Mucosa of descending colon (tissue), 3 donors: ENCODE results near the gene TBXAS1. TPM values are rescaled to one million over a fixed set of nuclear protein-coding genes. Genes with fewer than 3 reads are reported as not detected.

Experiments
- ATAC-seq: fragments of 200-7000 bp; cut with Tn5 transposase; one replicate; pipeline ENCODE4 v1.9.1; 2020; ENCODE audit warnings: mild to moderate bottlenecking, moderate library complexity
- DNase-seq, 3 donors: peaks; one replicate each; pipeline ENCODE4 v3.0.0-alpha.2; 2020
- H3K36me3 ChIP-seq: fragments of 200-600 bp; one replicate; pipeline ENCODE4 v1.8.0; 2021; ENCODE audit warnings: low read depth, mild to moderate bottlenecking
- H3K4me1 ChIP-seq: fragments of 200-600 bp; one replicate; pipeline ENCODE4 v1.8.0; 2021; ENCODE audit warnings: low read depth, mild to moderate bottlenecking
- H3K4me3 ChIP-seq: fragments of 200-600 bp; one replicate; pipeline ENCODE4 v1.8.0; 2021; ENCODE audit warnings: mild to moderate bottlenecking
- H3K9me3 ChIP-seq: fragments of 200-600 bp; one replicate; pipeline ENCODE4 v1.8.0; 2021; ENCODE audit warnings: mild to moderate bottlenecking
- CTCF ChIP-seq: fragments of 200-600 bp; IDR thresholded peaks from one replicate; pipeline ENCODE4 v1.8.0; 2022; ENCODE audit warnings: antibody characterized with exemption, mild to moderate bottlenecking
- intact Hi-C, 2 donors: fragments of 100-400 bp; cut with DNase I in 1 of 2; cut with micrococcal nuclease in 1 of 2; formaldehyde crosslinking; loops; one replicate each; pipeline versions ENCODE4 v1.11.0 to v1.11.1; 2022; cut with DNase I, micrococcal nuclease
- total RNA-seq, 3 donors: library from RNA; stranded (reverse); fragmentation: NEBNext Ultra II Directional in 2 of 3; extraction: Animal tissue kit (Norgen Biotek cat#: 25700) in 2 of 3; gene quantifications; one replicate each; pipeline versions ENCODE4 v1.2.1 to v1.2.4, GENCODE V29; 2021 to 2023
- donor health status: DM: no; HTN: no; CAD: no; lungs with moderate emphysema.
- donor health status: DM: no; HTN: no; CAD: no.
- donor health status: DM: no; HTN: yes; CAD: no.

The TBXAS1 gene
- total RNA-seq, 3 donors from 2014 or later, result 9.4 to 15.6 (median 9.7) TPM

- Histone ChIP-seq H3K36me3 (no peaks in the 10 kb centered on the region), H3K9me3 (no peaks in the 10 kb centered on the region), H3K4me3 (no peak overlapping the region), H3K4me1 (no peaks in the 10 kb centered on the region)
- no peak for DNase-seq
- TF ChIP-seq CTCF, result no peak
- intact Hi-C loops, result loop anchor here in 1 of 2 donors (10.0 kb wide), 1 partner anchor 499 kb away; no protein-coding TSS in a partner anchor
- no peak for ATAC-seq
These were observed 164.5 kb downstream of the TBXAS1 start for GRCh38 chr7:139993592-139993991.

- H3K9me3 ChIP-seq, result no peaks in the 10 kb centered on the region
- no peaks in the 10 kb centered on the region for H3K4me1 ChIP-seq
- no peak for ATAC-seq
- no peak for DNase-seq
- intact Hi-C loops, result loop anchor here in 1 of 2 donors (10.0 kb wide), 1 partner anchor 500 kb away; no protein-coding TSS in a partner anchor
- H3K36me3 ChIP-seq, result no peaks in the 10 kb centered on the region
- no peak overlapping the region for H3K4me3 ChIP-seq
- TF ChIP-seq CTCF, result no peak
These were observed 165.3 kb downstream of the TBXAS1 start for GRCh38 chr7:139994356-139994755.

- Histone ChIP-seq H3K36me3 (no peaks in the 10 kb centered on the region), H3K4me3 (no peak overlapping the region), H3K9me3 (no peaks in the 10 kb centered on the region), H3K4me1 (no peaks in the 10 kb centered on the region)
- intact Hi-C loops, result loop anchor here in 1 of 2 donors (10.0 kb wide), 1 partner anchor 500 kb away; no protein-coding TSS in a partner anchor
- ATAC-seq (peak; percentile 10), DNase-seq (no peak)
- TF ChIP-seq CTCF, result no peak
These were observed 166.2 kb downstream of the TBXAS1 start for GRCh38 chr7:139995017-139995915.

- intact Hi-C loops, result loop anchor here in 1 of 2 donors (10.0 kb wide), 1 partner anchor 504 kb away; no protein-coding TSS in a partner anchor
- Histone ChIP-seq H3K36me3 (no peaks in the 10 kb centered on the region), H3K4me3 (no peak overlapping the region), H3K4me1 (no peaks in the 10 kb centered on the region), H3K9me3 (no peaks in the 10 kb centered on the region)
- no peak for DNase-seq
- no peak for ATAC-seq
- TF ChIP-seq CTCF, result no peak
These were observed 169.5 kb downstream of the TBXAS1 start for GRCh38 chr7:139998572-139998971.

- Histone ChIP-seq H3K36me3 (no peaks in the 10 kb centered on the region), H3K9me3 (no peaks in the 10 kb centered on the region), H3K4me1 (no peaks in the 10 kb centered on the region), H3K4me3 (no peak overlapping the region)
- intact Hi-C loops, result loop anchor here in 1 of 2 donors (10.0 kb wide), 1 partner anchor 505 kb away; no protein-coding TSS in a partner anchor
- no peak for TF ChIP-seq CTCF
- ATAC-seq, result no peak
- DNase-seq, result no peak
These were observed 170.5 kb downstream of the TBXAS1 start for GRCh38 chr7:139999516-139999915.
